Fibroblast of mammary gland (primary cell): ENCODE measurements around the gene IPO13.

Experiments
- DNase-seq: peaks from one replicate; pipeline ENCODE4 v3.0.0-alpha.2; 2010; ENCODE audit warnings: low read depth
- H3K4me3 ChIP-seq: 2 replicates; pipeline ENCODE4 v1.5.1; 2011; ENCODE audit warnings: low read depth, mild to moderate bottlenecking, low read length, moderate library complexity; ENCODE audit not compliant: control insufficient read depth
- CTCF ChIP-seq: conservative IDR thresholded peaks from 2 replicates; pipeline ENCODE4 v1.5.1; 2011; ENCODE audit warnings: low read depth, low read length, inconsistent platforms; ENCODE audit not compliant: control insufficient read depth, insufficient read depth

Gene IPO13

GRCh38 chr1:44002165-44002564, 55.4 kb downstream of the IPO13 start:
- no peak overlapping the region for H3K4me3 ChIP-seq
- DNase-seq = no peak
- no peak for TF ChIP-seq CTCF

GRCh38 chr1:44002606-44003157, 55.9 kb downstream of the IPO13 start:
- no peak overlapping the region for H3K4me3 ChIP-seq
- peak; percentile 21 for TF ChIP-seq CTCF
- DNase-seq = no peak

- TF ChIP-seq CTCF = no peak
- DNase-seq = no peak
- H3K4me3 ChIP-seq = no peak overlapping the region
These were observed 61.5 kb downstream of the IPO13 start for GRCh38 chr1:44008259-44008658.

- no peak for DNase-seq
- no peak for TF ChIP-seq CTCF
- no peak overlapping the region for H3K4me3 ChIP-seq
These were observed 64.3 kb downstream of the IPO13 start for GRCh38 chr1:44010935-44011471.

- H3K4me3 ChIP-seq = no peak overlapping the region
- no peak for TF ChIP-seq CTCF
- no peak for DNase-seq
These were observed 65.7 kb downstream of the IPO13 start for GRCh38 chr1:44012404-44012803.

GRCh38 chr1:44012941-44013609, 66.3 kb downstream of the IPO13 start:
- H3K4me3 ChIP-seq = no peak overlapping the region
- no peak for DNase-seq

More at GRCh38 chr1:44012941-44013609, 66.3 kb downstream of the IPO13 start:
- TF ChIP-seq CTCF = no peak
